SH-SY5Y (cell line): ENCODE results near the gene NOL4L.

ENCODE experiments used
- GATA2 ChIP-seq: IDR thresholded peaks from 2 replicates; pipeline ENCODE4 v1.6.1; 2011; ENCODE audit warnings: mild to moderate bottlenecking, low read depth, low read length
- GATA3 ChIP-seq: IDR thresholded peaks from 2 replicates; pipeline ENCODE4 v1.6.1; 2011; ENCODE audit warnings: low read depth, mild to moderate bottlenecking, low read length, moderate library complexity

- TF ChIP-seq GATA2, result no peak
- no peak for TF ChIP-seq GATA3
These were observed 173.0 kb downstream of the NOL4L start for GRCh38 chr20:32411955-32412706.
